Heart right ventricle (tissue), 16 donors: Measurements from ENCODE around the gene SRGAP1. TPM values are rescaled to one million over a fixed set of nuclear protein-coding genes. Genes with fewer than 3 reads are reported as not detected.

Experiments
- ATAC-seq, 8 donors: fragments of 200-7000 bp; cut with Tn5 transposase; one replicate each; pipeline ENCODE4 v1.9.1; 2020; ENCODE audit warnings: mild to moderate bottlenecking in 8 of 8, moderate library complexity in 8 of 8, moderate number of reproducible peaks in 1 of 8
- DNase-seq, 2 donors: peaks; one replicate each; pipeline ENCODE4 v3.0.0-alpha.2; 2020
- H3K27ac ChIP-seq, 10 donors: fragments of 200-600 bp; sonication (generic) in 2 of 10; one replicate each; pipeline versions ENCODE4 v1.5.0 to v1.8.0; 2020 to 2022; ENCODE audit warnings: mild to moderate bottlenecking in 3 of 10
- H3K27me3 ChIP-seq, 7 donors: fragments of 200-600 bp; one replicate each; pipeline ENCODE4 v1.8.0; 2021 to 2022; ENCODE audit warnings: mild to moderate bottlenecking in 2 of 7
- H3K36me3 ChIP-seq, 9 donors: fragments of 200-600 bp; sonication (generic) in 1 of 9; one replicate each; pipeline versions ENCODE4 v1.5.0 to v1.8.0; 2020 to 2022; ENCODE audit warnings: mild to moderate bottlenecking in 2 of 9
- H3K4me1 ChIP-seq, 9 donors: fragments of 200-600 bp; sonication (generic) in 1 of 9; one replicate each; pipeline versions ENCODE4 v1.5.0 to v1.8.0; 2020 to 2022; ENCODE audit warnings: mild to moderate bottlenecking in 4 of 9
- H3K4me3 ChIP-seq, 10 donors: fragments of 200-600 bp; sonication (generic) in 2 of 10; one replicate each; pipeline versions ENCODE4 v1.5.0 to v1.8.0; 2020 to 2022; ENCODE audit warnings: mild to moderate bottlenecking in 7 of 10, moderate library complexity in 2 of 10
- H3K9me3 ChIP-seq, 11 donors: fragments of 200-600 bp in 10 of 11; sonication (generic) in 2 of 11; one replicate each; pipeline versions ENCODE4 v1.5.0 to v1.8.0; 2013 to 2022; ENCODE audit warnings: mild to moderate bottlenecking in 2 of 11, control low read depth in 1 of 11, moderate library complexity in 1 of 11
- WGBS, 2 donors: extraction: QIAGEN DNeasy Blood & Tissue Kit; methylation state at CpG; one replicate each; pipeline ENCODE4 v1.1.7; 2013; ENCODE audit warnings: inconsistent platforms in 1 of 2; 5-methylcytosine and 5-hydroxymethylcytosine counted together
- intact Hi-C, 10 donors: fragments of 100-400 bp; cut with DNase I; formaldehyde crosslinking; loops; one replicate each; pipeline versions ENCODE4 v1.11.1 to v1.14.2; 2022
- polyA plus RNA-seq, 2 donors: library from polyadenylated mRNA; stranded (reverse); fragments of 200-250 nt; gene quantifications; one replicate each; pipeline ENCODE4 v1.2.3, GENCODE V29; 2013
- total RNA-seq, 10 donors: library from RNA; stranded (reverse); fragmentation: NEBNext Ultra II Directional in 3 of 10; extraction: Animal tissue kit (Norgen Biotek cat#: 25700) in 3 of 10; gene quantifications; one replicate each; pipeline versions ENCODE4 v1.2.1 to v1.2.4, GENCODE V29; 2021 to 2023
- TF ChIP-seq, protein P1 (sequence below), 9 donors: fragments of 200-600 bp; sonication (generic) in 2 of 9; IDR thresholded peaks; one replicate each; pipeline versions ENCODE4 v1.5.0 to v1.8.0; 2021 to 2022; ENCODE audit warnings: antibody characterized with exemption in 9 of 9, mild to moderate bottlenecking in 5 of 9, moderate library complexity in 1 of 9
- donor health status: Arrhythmogenic right ventricular cardiomyopathy.
- donor health status: ischemic (EF 13 %, LVEDD 7.1; RV severe dilation, severe dysfunction).
- donor health status: healthy with polysubstance abuse.
- donor health status: DM: no; HTN: yes; CAD: no.
- donor health status: DM: no; HTN: no; CAD: no.
- donor health status: ischemic (EF 25% LVEDD 6.9; RV normal size, moderate dysfunction).
- donor health status: ischemic (EF 25% LVEDD 5.7; RV mildly dilated, moderate dysfunction).
- donor health status: healthy.
- donor health status: DM: yes; HTN: yes; CAD: no.
- donor health status: Ischemic cardiomyopathy.
- donor health status: ischemic (EF 35%, LVEDD 5.7; RV mildly dilated, moderate dysfunction).
- donor health status: nonischemic (EF 11% LVEDD 7.7; RV severe dilation, severe dysfunction).
- donor health status: DM: yes; HTN: yes; CAD: no.
- donor health status: PGD.
- donor health status: ischemic (EF 29% LVEDD 5.4; RV normal size, mild dysfunction).
- donor health status: nonischemic (EF 23%, LVEDD 6.1; RV moderate dilation, normal function).

Gene SRGAP1
- total and polyA plus RNA-seq, 12 donors: 1.3 to 6.4 (median 3.6) TPM

DNA sequence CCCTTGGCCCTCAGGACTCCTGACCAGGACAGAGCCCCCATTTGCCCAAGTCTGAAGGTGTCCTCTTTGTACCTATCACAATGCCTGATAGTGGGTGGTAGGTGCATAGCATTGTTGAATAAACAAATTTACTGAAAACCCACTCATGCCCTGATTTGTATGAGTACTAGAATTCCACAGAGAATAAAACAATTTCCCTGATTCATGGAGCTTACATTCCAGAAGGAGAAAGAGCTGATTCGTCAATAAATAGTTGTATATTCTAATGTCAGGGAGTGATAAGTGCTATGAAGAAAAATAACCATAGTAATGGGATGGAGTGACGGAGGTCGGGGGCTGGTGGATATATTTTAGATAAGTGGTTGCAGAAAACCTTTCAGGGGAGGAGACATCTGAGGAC, 117.0 kb downstream of the SRGAP1 start:
- ATAC-seq (no peak), DNase-seq (no peak)
- no peaks in the 10 kb centered on the region for H3K27me3 ChIP-seq
- no peaks in the 10 kb centered on the region for H3K36me3 ChIP-seq
- no peak overlapping the region for H3K27ac ChIP-seq
- H3K4me3 ChIP-seq: no peak overlapping the region
- WGBS, 2 donors: 89 to 93% methylated on average over 3 of the region's 3 CpGs
- H3K4me1 ChIP-seq: peaks cover 0 to 13% (median 0%) of the 10 kb centered on the region in 9 donors
- TF ChIP-seq, protein P1, sequence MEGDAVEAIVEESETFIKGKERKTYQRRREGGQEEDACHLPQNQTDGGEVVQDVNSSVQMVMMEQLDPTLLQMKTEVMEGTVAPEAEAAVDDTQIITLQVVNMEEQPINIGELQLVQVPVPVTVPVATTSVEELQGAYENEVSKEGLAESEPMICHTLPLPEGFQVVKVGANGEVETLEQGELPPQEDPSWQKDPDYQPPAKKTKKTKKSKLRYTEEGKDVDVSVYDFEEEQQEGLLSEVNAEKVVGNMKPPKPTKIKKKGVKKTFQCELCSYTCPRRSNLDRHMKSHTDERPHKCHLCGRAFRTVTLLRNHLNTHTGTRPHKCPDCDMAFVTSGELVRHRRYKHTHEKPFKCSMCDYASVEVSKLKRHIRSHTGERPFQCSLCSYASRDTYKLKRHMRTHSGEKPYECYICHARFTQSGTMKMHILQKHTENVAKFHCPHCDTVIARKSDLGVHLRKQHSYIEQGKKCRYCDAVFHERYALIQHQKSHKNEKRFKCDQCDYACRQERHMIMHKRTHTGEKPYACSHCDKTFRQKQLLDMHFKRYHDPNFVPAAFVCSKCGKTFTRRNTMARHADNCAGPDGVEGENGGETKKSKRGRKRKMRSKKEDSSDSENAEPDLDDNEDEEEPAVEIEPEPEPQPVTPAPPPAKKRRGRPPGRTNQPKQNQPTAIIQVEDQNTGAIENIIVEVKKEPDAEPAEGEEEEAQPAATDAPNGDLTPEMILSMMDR (IDR thresholded peaks at IDR 0.05): no peak
- intact Hi-C loops: no loop called here
- no peaks in the 10 kb centered on the region for H3K9me3 ChIP-seq

- ATAC-seq: peak in 2 of 8 donors; percentile 47 to 53
- DNase-seq: no peak
- H3K36me3 ChIP-seq: no peaks in the 10 kb centered on the region
- peaks cover 0 to 26% (median 0%) of the 10 kb centered on the region in 9 donors for H3K4me1 ChIP-seq
- H3K4me3 ChIP-seq: no peak overlapping the region
- TF ChIP-seq, protein P1 (IDR thresholded peaks at IDR 0.05): no peak
- H3K27me3 ChIP-seq: no peaks in the 10 kb centered on the region
- 61 to 73% methylated on average over 2 of the region's 2 CpGs for WGBS, 2 donors
- no peaks in the 10 kb centered on the region for H3K9me3 ChIP-seq
- H3K27ac ChIP-seq: no peak overlapping the region
- intact Hi-C loops: no loop called here
Measured at GRCh38 chr12:63963868-63964267, 119.4 kb downstream of the SRGAP1 start.

DNA sequence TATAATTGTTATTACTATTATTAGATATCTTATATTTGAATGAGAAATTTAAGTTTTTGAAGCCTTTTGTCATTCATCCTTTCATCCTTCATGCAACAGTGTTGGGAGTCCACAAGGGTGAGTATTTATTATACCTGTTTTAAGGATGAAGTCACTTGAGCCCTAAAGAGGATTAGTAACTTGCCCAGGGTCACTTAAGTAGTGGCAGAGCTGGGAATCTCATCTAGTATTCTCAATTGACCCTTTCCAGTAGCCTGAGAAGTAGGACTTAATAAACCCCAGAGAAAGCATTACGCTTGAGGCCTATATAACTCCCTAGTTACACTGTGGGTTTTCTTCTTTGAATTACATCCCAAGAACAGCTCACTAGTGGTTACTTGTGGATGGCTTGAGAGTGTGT, 119.8 kb downstream of the SRGAP1 start:
- Histone ChIP-seq H3K27ac (no peak overlapping the region), H3K36me3 (no peaks in the 10 kb centered on the region), H3K9me3 (no peaks in the 10 kb centered on the region), H3K27me3 (no peaks in the 10 kb centered on the region), H3K4me1 (peaks cover 0 to 26% (median 0%) of the 10 kb centered on the region in 9 donors), H3K4me3 (no peak overlapping the region)
- no peak for ATAC-seq
- DNase-seq: no peak
- intact Hi-C loops: no loop called here
- 100% methylated on average over 1 of the region's 1 CpG for WGBS, 2 donors
- TF ChIP-seq, protein P1 (IDR thresholded peaks at IDR 0.05): no peak

GRCh38 chr12:63965936-63966605, 121.6 kb downstream of the SRGAP1 start:
- TF ChIP-seq, protein P1 (IDR thresholded peaks at IDR 0.05): no peak
- intact Hi-C loops: no loop called here
- H3K4me1 ChIP-seq: peaks cover 0 to 43% (median 3%) of the 10 kb centered on the region in 9 donors
- H3K36me3 ChIP-seq: no peaks in the 10 kb centered on the region
- H3K27me3 ChIP-seq: no peaks in the 10 kb centered on the region
- ATAC-seq (no peak), DNase-seq (no peak)
- WGBS, 2 donors: 83 to 97% methylated on average over 3 of the region's 3 CpGs
- H3K27ac ChIP-seq: no peak overlapping the region
- H3K4me3 ChIP-seq: no peak overlapping the region
- no peaks in the 10 kb centered on the region for H3K9me3 ChIP-seq
